Activated CD8-positive, alpha-beta memory T cell treated with anti-CD3 and anti-CD28 coated beads, Interleukin-2, amount 50 U/mL, for 48 hours (primary cell): ENCODE measurements around the gene MEIOB.

Source experiments
- DNase-seq: peaks from one replicate; pipeline ENCODE4 v3.0.0-alpha.2; 2020

Gene MEIOB

DNA sequence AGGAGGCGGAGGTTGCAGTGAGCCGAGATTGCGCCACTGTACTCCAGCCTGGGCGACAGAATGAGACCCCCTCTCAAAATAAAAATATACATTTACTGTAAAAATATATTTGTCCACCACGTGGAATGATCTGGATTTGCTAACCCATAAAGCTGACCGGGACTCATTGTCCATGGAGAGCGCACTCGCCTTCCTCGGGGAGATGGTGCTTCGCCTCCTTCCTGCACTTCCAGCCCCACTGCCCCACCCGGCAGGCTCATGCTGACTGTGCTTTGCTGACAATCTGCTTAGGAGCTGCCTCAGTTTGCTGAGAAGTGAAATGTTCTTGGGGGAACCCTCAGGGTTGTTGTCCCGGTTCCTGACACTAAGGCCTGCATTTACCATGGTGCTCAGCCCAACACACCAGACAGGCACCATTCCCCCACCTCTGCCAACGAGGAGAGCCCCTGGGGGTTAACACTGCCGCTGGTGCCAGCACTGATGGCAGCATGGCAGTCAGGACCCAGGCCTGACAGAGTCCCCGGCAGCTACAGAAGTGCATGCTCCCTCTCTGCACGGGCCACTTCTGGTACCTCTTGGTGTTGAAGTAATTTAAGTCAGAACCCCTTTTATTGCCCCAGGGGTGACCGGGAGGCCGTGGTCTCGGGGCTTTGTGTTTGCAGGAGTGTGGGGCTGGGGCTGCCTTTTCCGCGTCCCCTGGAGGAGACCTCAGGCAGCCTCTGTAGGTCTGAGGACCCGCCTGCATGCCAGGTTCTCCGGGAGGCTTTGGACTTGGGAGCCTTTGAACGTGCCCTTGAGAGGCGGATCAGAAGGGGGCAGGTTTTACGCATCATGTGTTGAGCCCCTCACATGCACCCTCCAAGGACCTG, 86.8 kb downstream of the MEIOB start:
- DNase-seq = no peak
